Adrenal gland (tissue), 12 donors: ENCODE data around the gene ZNF32. TPM values are rescaled to one million over a fixed set of nuclear protein-coding genes. Genes with fewer than 3 reads are reported as not detected.

Source experiments
- DNase-seq, 7 donors: peaks; one replicate each; pipeline ENCODE4 v3.0.0-alpha.2; 2019 to 2020
- H3K27ac ChIP-seq, 5 donors: fragments of 200-600 bp; sonication (generic) in 4 of 5; 1 replicate in 3 of 5; 2 replicates in 2 of 5; pipeline versions ENCODE4 v1.5.1 to v1.8.0; 2016 to 2020; ENCODE audit warnings: mild to moderate bottlenecking in 1 of 5
- H3K27me3 ChIP-seq: fragments of 200-600 bp; 2 replicates; pipeline ENCODE4 v1.8.0; 2021
- H3K36me3 ChIP-seq, 2 donors: fragments of 200-600 bp; replicated peaks in 1 of 2; 1 replicate in 1 of 2; 2 replicates in 1 of 2; pipeline versions ENCODE4 v1.5.1 to v1.8.0; 2018 to 2022
- H3K4me1 ChIP-seq, 2 donors: fragments of 200-600 bp; replicated peaks in 1 of 2; 1 replicate in 1 of 2; 2 replicates in 1 of 2; pipeline versions ENCODE4 v1.5.1 to v1.8.0; 2018 to 2021
- H3K4me3 ChIP-seq, 4 donors: fragments of 200-600 bp; sonication (generic) in 3 of 4; one replicate each; pipeline ENCODE4 v1.5.1; 2016 to 2018
- H3K9me3 ChIP-seq, 3 donors: fragments of 200-600 bp; sonication (generic) in 1 of 3; replicated peaks in 1 of 3; 1 replicate in 2 of 3; 2 replicates in 1 of 3; pipeline versions ENCODE4 v1.5.1 to v1.8.0; 2016 to 2021
- CTCF ChIP-seq, 6 experiments: fragments of 450-650 bp in 4 of 6; fragments of 200-600 bp in 2 of 6; sonication (generic) in 1 of 6; IDR thresholded peaks; 1 replicate in 5 of 6; 2 replicates in 1 of 6; pipeline versions ENCODE4 v1.5.1 to v1.8.0; 2016 to 2021; ENCODE audit warnings: antibody characterized with exemption in 6 of 6, mild to moderate bottlenecking in 2 of 6, moderate library complexity in 1 of 6
- POLR2A ChIP-seq, 2 donors: fragments of 450-650 bp; IDR thresholded peaks; one replicate each; pipeline ENCODE4 v1.6.1; 2017; ENCODE audit warnings: antibody characterized with exemption in 2 of 2, mild to moderate bottlenecking in 2 of 2, moderate library complexity in 1 of 2
- WGBS, 4 donors: extraction: QIAGEN DNeasy Blood & Tissue Kit in 2 of 4; methylation state at CpG; one replicate each; pipeline versions ENCODE4 v1.1.5 to v1.1.7; 2013 to 2017; 5-methylcytosine and 5-hydroxymethylcytosine counted together
- intact Hi-C, 2 donors: fragments of 100-400 bp; cut with DNase I; formaldehyde crosslinking; loops; one replicate each; pipeline versions ENCODE4 v1.14.1 to v1.15.0; 2022 to 2023
- polyA plus RNA-seq, 3 donors: library from polyadenylated mRNA; stranded (reverse); fragments of 200-250 nt in 2 of 3; fragments of 350-450 nt in 1 of 3; fragmentation: Illumina TruSeq in 1 of 3; extraction: RNeasy Lipid Tissue Mini Kit (QIAGEN cat#74804) in 1 of 3; gene quantifications; one replicate each; pipeline ENCODE4 v1.2.3, GENCODE V29; 2013 to 2014
- total RNA-seq, 9 donors: library from RNA; depleted of rRNA in 4 of 9; stranded (reverse); fragments of >200 nt in 4 of 9; fragments of 120-200 nt in 1 of 9; fragmentation: NEBNext Ultra II Directional in 1 of 9; extraction: Animal tissue kit (Norgen Biotek cat#: 25700) in 1 of 9; gene quantifications; one replicate each; pipeline versions ENCODE4 v1.1.0 to v1.2.4, GENCODE V29; 2013 to 2023
- donor health status: healthy with polysubstance abuse.
- donor health status: Bipolar disorder and iron deficiency.
- donor health status: DM: yes; HTN: yes; CAD: no.
- donor health status: DM: no; HTN: no; CAD: no.
- donor health status: DM: no; HTN: no; CAD: no.
- donor health status: DM: yes; HTN: yes; CAD: no.

ZNF32 gene
- total and polyA plus RNA-seq, 12 donors, result 18.0 to 77.8 (median 42.5) TPM

- Histone ChIP-seq H3K4me3 (no peak overlapping the region), H3K9me3 (no peaks in the 10 kb centered on the region), H3K4me1 (no peaks in the 10 kb centered on the region), H3K27me3 (no peaks in the 10 kb centered on the region), H3K27ac (no peak overlapping the region), H3K36me3 (no peaks in the 10 kb centered on the region)
- intact Hi-C loops, result loop anchor here in 1 of 2 donors (10.0 kb wide), 1 partner anchor 1183 kb away; no protein-coding TSS in a partner anchor
- 76 to 86% (median 79%) methylated on average over 6 of the region's 6 CpGs for WGBS, 4 donors
- no peak for DNase-seq
- no peak for TF ChIP-seq POLR2A (IDR thresholded peaks at IDR 0.05)
- TF ChIP-seq CTCF (IDR thresholded peaks at IDR 0.05), result no peak
These were observed 33.0 kb upstream of the ZNF32 start for GRCh38 chr10:43681721-43682120.

GRCh38 chr10:43681220-43681619, 32.5 kb upstream of the ZNF32 start:
- Histone ChIP-seq H3K9me3 (no peaks in the 10 kb centered on the region), H3K4me3 (no peak overlapping the region), H3K4me1 (no peaks in the 10 kb centered on the region), H3K36me3 (no peaks in the 10 kb centered on the region), H3K27me3 (no peaks in the 10 kb centered on the region), H3K27ac (no peak overlapping the region)
- intact Hi-C loops, result loop anchor here in 1 of 2 donors (10.0 kb wide), 1 partner anchor 1184 kb away; no protein-coding TSS in a partner anchor
- no peak for DNase-seq
- WGBS, 4 donors, result 58 to 75% (median 68%) methylated on average over 7 of the region's 7 CpGs
- no peak for TF ChIP-seq CTCF (IDR thresholded peaks at IDR 0.05)

GRCh38 chr10:43680035-43680434, 31.4 kb upstream of the ZNF32 start:
- 65 to 74% (median 70%) methylated on average over 4 of the region's 4 CpGs for WGBS, 4 donors
- Histone ChIP-seq H3K9me3 (no peaks in the 10 kb centered on the region), H3K4me1 (no peaks in the 10 kb centered on the region), H3K4me3 (no peak overlapping the region), H3K27ac (no peak overlapping the region), H3K36me3 (no peaks in the 10 kb centered on the region), H3K27me3 (no peaks in the 10 kb centered on the region)
- intact Hi-C loops, result loop anchor here in 1 of 2 donors (10.0 kb wide), 1 partner anchor 1185 kb away; no protein-coding TSS in a partner anchor
- TF ChIP-seq POLR2A (IDR thresholded peaks at IDR 0.05), result no peak
- no peak for TF ChIP-seq CTCF (IDR thresholded peaks at IDR 0.05)
- DNase-seq, result no peak

GRCh38 chr10:43679509-43679908, 30.8 kb upstream of the ZNF32 start:
- 49 to 76% (median 70%) methylated on average over 7 of the region's 7 CpGs for WGBS, 4 donors
- no peak overlapping the region for H3K27ac ChIP-seq
- no peak overlapping the region for H3K4me3 ChIP-seq
- no peaks in the 10 kb centered on the region for H3K36me3 ChIP-seq
- H3K4me1 ChIP-seq, result no peaks in the 10 kb centered on the region
- no peaks in the 10 kb centered on the region for H3K9me3 ChIP-seq
- DNase-seq, result peak in 6 of 7 donors; percentile 37 to 73 (median 50)
- TF ChIP-seq POLR2A (IDR thresholded peaks at IDR 0.05), result no peak
- no peak for TF ChIP-seq CTCF (IDR thresholded peaks at IDR 0.05)
- intact Hi-C loops, result no loop called here
- no peaks in the 10 kb centered on the region for H3K27me3 ChIP-seq
